ENCODE results near the gene UNG.

The UNG gene

DNA sequence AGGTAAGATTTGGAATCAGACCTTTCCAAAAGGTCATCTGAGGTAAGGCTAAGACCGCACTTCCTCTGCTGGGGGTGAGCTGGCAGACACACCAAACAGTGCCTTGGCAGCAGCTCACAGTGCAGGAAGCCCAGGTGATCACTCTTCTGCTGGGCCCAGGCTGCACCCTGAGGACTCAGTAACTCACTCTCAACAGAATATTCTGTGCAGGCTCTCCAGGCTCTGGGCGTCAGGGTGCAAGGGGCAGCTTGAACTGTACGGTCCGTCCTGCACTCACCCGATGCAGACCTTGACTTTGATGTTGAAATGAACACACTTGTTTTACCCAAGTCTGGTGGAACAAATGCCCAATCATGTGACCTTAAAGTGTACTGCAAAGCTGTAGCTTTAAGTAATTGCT, 10.1 kb upstream of the UNG start:
- no peaks in the 10 kb centered on the region for H3K27me3 ChIP-seq (ENCODE audit: control insufficient read depth in 2 of 2, insufficient read depth in 2 of 2, low read length in 2 of 2)
- H3K4me3 ChIP-seq (ENCODE audit: low read length in 2 of 2) = no peak overlapping the region
- H3K27ac ChIP-seq (ENCODE audit: low read depth in 2 of 2, low read length in 2 of 2) = no peak overlapping the region
- peaks cover 0 to 7% of the 10 kb centered on the region in 2 donors for H3K4me1 ChIP-seq (ENCODE audit: control insufficient read depth in 2 of 2, insufficient read depth in 2 of 2, low read length in 2 of 2)
- no peak overlapping the region for H3K9ac ChIP-seq (ENCODE audit: low read depth in 1 of 2, low read length in 2 of 2)
- no peaks in the 10 kb centered on the region for H3K9me3 ChIP-seq (ENCODE audit: control insufficient read depth in 2 of 2, low read length in 2 of 2)
- peaks cover 39 to 63% of the 10 kb centered on the region in 2 donors for H3K36me3 ChIP-seq (ENCODE audit: control insufficient read depth in 2 of 2, insufficient read depth in 2 of 2, low read length in 2 of 2)

DNA sequence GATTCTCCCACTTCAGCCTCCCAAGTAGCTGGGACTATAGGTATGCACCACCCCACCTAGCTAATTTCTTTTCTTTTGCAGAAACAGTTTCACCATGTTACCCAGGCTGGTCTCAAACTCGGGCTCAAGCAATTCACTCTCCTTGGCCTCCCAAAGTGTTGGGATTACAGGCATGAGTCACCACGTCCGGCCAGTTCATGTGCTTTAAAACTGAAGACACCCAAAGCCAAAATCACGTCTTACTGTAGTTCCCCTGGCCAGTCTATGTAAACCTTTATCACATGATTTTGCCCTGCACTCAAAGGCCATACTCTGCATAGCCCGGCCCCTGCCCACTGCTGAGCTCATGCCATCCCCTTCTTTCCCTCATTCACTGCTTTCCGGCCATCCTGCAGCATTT, 8.6 kb upstream of the UNG start:
- H3K9ac ChIP-seq (ENCODE audit: low read depth in 1 of 2, low read length in 2 of 2) = no peak overlapping the region
- H3K27me3 ChIP-seq (ENCODE audit: control insufficient read depth in 2 of 2, insufficient read depth in 2 of 2, low read length in 2 of 2) = no peaks in the 10 kb centered on the region
- H3K9me3 ChIP-seq (ENCODE audit: control insufficient read depth in 2 of 2, low read length in 2 of 2) = no peaks in the 10 kb centered on the region
- H3K4me3 ChIP-seq (ENCODE audit: low read length in 2 of 2) = no peak overlapping the region
- H3K36me3 ChIP-seq (ENCODE audit: control insufficient read depth in 2 of 2, insufficient read depth in 2 of 2, low read length in 2 of 2) = peaks cover 25 to 47% of the 10 kb centered on the region in 2 donors
- H3K27ac ChIP-seq (ENCODE audit: low read depth in 2 of 2, low read length in 2 of 2) = no peak overlapping the region
- H3K4me1 ChIP-seq (ENCODE audit: control insufficient read depth in 2 of 2, insufficient read depth in 2 of 2, low read length in 2 of 2) = peaks cover 9 to 21% of the 10 kb centered on the region in 2 donors

DNA sequence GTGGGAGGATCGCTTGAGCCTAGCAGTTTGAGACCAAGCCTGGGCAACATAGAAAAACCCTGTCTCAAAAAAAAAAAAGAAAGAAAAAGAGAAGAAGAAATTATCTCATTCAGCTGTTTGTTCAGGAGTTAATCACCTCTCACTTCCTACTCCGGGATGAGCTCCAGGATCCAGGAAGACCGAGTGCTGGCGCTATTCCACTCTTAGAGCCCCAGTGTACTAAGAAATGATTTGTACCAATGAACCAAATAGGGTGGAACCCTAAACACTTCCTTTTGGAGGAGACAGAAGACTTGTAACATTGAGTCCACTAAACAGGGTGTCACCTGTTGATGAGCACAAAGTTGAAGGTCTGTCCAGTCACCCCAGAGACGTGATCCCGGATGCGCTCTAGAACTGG, 7.7 kb upstream of the UNG start:
- no peaks in the 10 kb centered on the region for H3K9me3 ChIP-seq (ENCODE audit: control insufficient read depth in 2 of 2, low read length in 2 of 2)
- peaks cover 9 to 21% of the 10 kb centered on the region in 2 donors for H3K4me1 ChIP-seq (ENCODE audit: control insufficient read depth in 2 of 2, insufficient read depth in 2 of 2, low read length in 2 of 2)
- H3K9ac ChIP-seq (ENCODE audit: low read depth in 1 of 2, low read length in 2 of 2) = no peak overlapping the region
- peaks cover 25 to 41% of the 10 kb centered on the region in 2 donors for H3K36me3 ChIP-seq (ENCODE audit: control insufficient read depth in 2 of 2, insufficient read depth in 2 of 2, low read length in 2 of 2)
- no peaks in the 10 kb centered on the region for H3K27me3 ChIP-seq (ENCODE audit: control insufficient read depth in 2 of 2, insufficient read depth in 2 of 2, low read length in 2 of 2)
- H3K27ac ChIP-seq (ENCODE audit: low read depth in 2 of 2, low read length in 2 of 2) = no peak overlapping the region
- no peak overlapping the region for H3K4me3 ChIP-seq (ENCODE audit: low read length in 2 of 2)

DNA sequence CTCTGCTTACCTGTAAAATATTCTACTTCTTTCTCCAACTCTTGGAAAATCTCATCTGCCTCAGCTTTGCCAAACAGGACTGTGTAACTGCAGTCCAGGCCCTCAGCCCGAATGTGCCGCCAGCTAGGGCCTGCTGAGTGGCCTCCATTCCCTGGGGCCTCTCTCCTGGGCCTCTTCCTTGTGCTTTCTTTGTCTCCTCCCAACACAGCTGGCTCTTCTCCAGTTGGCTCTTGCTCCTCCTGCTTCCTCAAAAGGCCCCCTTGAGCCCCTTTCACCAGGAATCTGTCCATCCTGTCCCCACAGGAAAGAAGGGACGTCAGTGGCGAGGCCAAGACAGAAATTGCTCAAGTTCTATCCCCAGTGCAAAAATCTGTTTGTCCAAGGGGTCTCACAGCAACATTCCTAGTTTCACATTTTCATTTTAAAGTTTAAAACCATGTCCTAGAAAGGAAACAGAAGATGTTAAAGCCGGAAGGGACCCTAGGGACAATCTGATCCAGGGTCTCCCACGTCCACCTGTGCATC, 4.8 kb upstream of the UNG start:
- Histone ChIP-seq H3K9me3 (ENCODE audit: control insufficient read depth in 2 of 2, low read length in 2 of 2) (no peaks in the 10 kb centered on the region), H3K36me3 (ENCODE audit: control insufficient read depth in 2 of 2, insufficient read depth in 2 of 2, low read length in 2 of 2) (peaks cover 13 to 20% of the 10 kb centered on the region in 2 donors), H3K27ac (ENCODE audit: low read depth in 2 of 2, low read length in 2 of 2) (no peak overlapping the region), H3K9ac (ENCODE audit: low read depth in 1 of 2, low read length in 2 of 2) (peak overlapping the region; percentile 59 to 65), H3K27me3 (ENCODE audit: control insufficient read depth in 2 of 2, insufficient read depth in 2 of 2, low read length in 2 of 2) (no peaks in the 10 kb centered on the region), H3K4me3 (ENCODE audit: low read length in 2 of 2) (peak overlapping the region; percentile 78 to 88), H3K4me1 (ENCODE audit: control insufficient read depth in 2 of 2, insufficient read depth in 2 of 2, low read length in 2 of 2) (peaks cover 13 to 21% of the 10 kb centered on the region in 2 donors)

DNA sequence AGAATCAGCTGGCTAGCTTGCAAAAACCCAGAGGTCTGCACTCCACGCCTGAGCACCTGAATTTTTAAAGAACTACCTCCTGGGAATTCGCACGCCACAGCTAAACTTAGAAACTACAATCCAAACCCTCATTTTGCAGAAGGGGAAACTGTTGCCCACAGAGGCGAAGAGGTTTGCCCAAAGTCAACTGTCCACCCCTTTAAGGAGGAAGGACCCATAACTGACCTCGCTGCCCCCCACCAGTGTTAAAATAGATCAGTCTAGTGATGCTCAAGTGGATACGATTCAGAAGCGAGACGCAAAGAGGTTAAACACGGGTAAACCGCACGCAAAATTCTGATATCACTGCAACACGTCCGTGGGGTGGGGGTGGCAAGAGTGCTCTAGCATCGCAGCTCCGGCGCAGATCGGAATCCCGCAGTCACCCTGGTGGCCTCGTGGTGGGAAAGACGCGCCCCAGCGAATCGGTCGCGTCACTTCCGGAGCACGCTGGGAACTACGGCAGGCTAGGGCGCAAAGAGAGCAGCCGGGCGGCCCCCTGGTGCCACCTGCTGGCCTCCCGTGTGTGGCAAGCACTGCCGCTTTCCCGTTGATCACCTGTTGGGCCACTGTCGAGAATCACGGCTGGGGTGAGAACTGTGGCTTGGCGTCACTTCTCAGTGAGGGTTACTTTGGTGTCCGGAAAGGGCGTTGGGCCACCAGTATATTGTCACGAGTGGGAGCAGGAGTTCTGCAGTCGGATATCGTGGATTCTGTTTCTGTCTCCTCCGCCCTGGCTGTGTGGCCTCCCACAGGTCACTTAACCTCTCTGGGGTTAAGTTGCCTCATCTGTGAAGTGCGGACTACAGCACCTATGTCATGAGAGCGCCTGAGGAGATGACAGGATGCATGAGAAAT, 4.1 kb upstream of the UNG start, which contains the start of gene ALKBH2:
Gene ALKBH2 (minus strand): TSS at position 451 of the 897 bp plus-strand sequence. CDS start 686 bp downstream, outside the sequence.
- no peaks in the 10 kb centered on the region for H3K9me3 ChIP-seq (ENCODE audit: control insufficient read depth in 2 of 2, low read length in 2 of 2)
- H3K27ac ChIP-seq (ENCODE audit: low read depth in 2 of 2, low read length in 2 of 2) = peak within 1 kb of the TSS; percentile 18 to 43
- no peaks in the 10 kb centered on the region for H3K27me3 ChIP-seq (ENCODE audit: control insufficient read depth in 2 of 2, insufficient read depth in 2 of 2, low read length in 2 of 2)
- peak within 1 kb of the TSS; percentile 78 to 88 for H3K4me3 ChIP-seq (ENCODE audit: low read length in 2 of 2)
- H3K9ac ChIP-seq (ENCODE audit: low read depth in 1 of 2, low read length in 2 of 2) = peak within 1 kb of the TSS; percentile 59 to 65
- peaks cover 15 to 23% of the 10 kb centered on the region in 2 donors for H3K4me1 ChIP-seq (ENCODE audit: control insufficient read depth in 2 of 2, insufficient read depth in 2 of 2, low read length in 2 of 2)
- H3K36me3 ChIP-seq (ENCODE audit: control insufficient read depth in 2 of 2, insufficient read depth in 2 of 2, low read length in 2 of 2) = peaks cover 10 to 14% of the 10 kb centered on the region in 2 donors

DNA sequence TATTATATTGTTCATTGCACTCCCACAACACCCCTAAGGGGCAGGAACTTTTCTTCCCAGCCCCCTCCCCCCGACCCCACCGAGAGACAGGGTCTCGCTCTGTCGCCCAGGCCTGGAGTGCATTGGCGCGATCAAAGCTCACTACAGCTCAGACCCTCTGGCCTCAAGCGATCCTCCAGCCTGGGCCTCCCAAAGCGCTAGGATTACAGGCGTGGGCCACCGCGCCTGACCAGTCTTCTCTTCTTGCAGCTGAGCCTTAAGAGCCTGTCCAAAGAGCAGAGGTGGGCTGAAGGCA, 310 bp upstream of the UNG start:
- Histone ChIP-seq H3K27ac (ENCODE audit: low read depth in 2 of 2, low read length in 2 of 2) (no peak overlapping the region), H3K4me3 (ENCODE audit: low read length in 2 of 2) (peak overlapping the region in 1 of 2 donors; percentile 54), H3K27me3 (ENCODE audit: control insufficient read depth in 2 of 2, insufficient read depth in 2 of 2, low read length in 2 of 2) (no peaks in the 10 kb centered on the region), H3K4me1 (ENCODE audit: control insufficient read depth in 2 of 2, insufficient read depth in 2 of 2, low read length in 2 of 2) (peaks cover 22 to 36% of the 10 kb centered on the region in 2 donors), H3K36me3 (ENCODE audit: control insufficient read depth in 2 of 2, insufficient read depth in 2 of 2, low read length in 2 of 2) (peaks cover 4 to 7% of the 10 kb centered on the region in 2 donors), H3K9ac (ENCODE audit: low read depth in 1 of 2, low read length in 2 of 2) (no peak overlapping the region), H3K9me3 (ENCODE audit: control insufficient read depth in 2 of 2, low read length in 2 of 2) (no peaks in the 10 kb centered on the region)

DNA sequence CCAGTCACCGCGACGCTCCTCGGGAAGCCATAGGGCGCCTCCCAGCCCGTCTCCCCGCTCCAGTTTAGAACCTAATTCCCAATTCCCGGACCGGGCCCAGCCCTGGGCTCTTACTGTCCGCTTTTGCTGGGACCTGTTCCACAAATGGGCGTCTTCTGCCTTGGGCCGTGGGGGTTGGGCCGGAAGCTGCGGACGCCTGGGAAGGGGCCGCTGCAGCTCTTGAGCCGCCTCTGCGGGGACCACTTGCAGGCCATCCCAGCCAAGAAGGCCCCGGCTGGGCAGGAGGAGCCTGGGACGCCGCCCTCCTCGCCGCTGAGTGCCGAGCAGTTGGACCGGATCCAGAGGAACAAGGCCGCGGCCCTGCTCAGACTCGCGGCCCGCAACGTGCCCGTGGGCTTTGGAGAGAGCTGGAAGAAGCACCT, 797 bp downstream of the UNG start:
- H3K36me3 ChIP-seq (ENCODE audit: control insufficient read depth in 2 of 2, insufficient read depth in 2 of 2, low read length in 2 of 2) = peaks cover 11 to 15% of the 10 kb centered on the region in 2 donors
- peak overlapping the region; percentile 89 to 90 for H3K4me3 ChIP-seq (ENCODE audit: low read length in 2 of 2)
- no peaks in the 10 kb centered on the region for H3K27me3 ChIP-seq (ENCODE audit: control insufficient read depth in 2 of 2, insufficient read depth in 2 of 2, low read length in 2 of 2)
- peak overlapping the region; percentile 78 to 94 for H3K9ac ChIP-seq (ENCODE audit: low read depth in 1 of 2, low read length in 2 of 2)
- H3K9me3 ChIP-seq (ENCODE audit: control insufficient read depth in 2 of 2, low read length in 2 of 2) = no peaks in the 10 kb centered on the region
- peak overlapping the region; percentile 89 to 92 for H3K27ac ChIP-seq (ENCODE audit: low read depth in 2 of 2, low read length in 2 of 2)
- peaks cover 16 to 25% of the 10 kb centered on the region in 2 donors for H3K4me1 ChIP-seq (ENCODE audit: control insufficient read depth in 2 of 2, insufficient read depth in 2 of 2, low read length in 2 of 2)

DNA sequence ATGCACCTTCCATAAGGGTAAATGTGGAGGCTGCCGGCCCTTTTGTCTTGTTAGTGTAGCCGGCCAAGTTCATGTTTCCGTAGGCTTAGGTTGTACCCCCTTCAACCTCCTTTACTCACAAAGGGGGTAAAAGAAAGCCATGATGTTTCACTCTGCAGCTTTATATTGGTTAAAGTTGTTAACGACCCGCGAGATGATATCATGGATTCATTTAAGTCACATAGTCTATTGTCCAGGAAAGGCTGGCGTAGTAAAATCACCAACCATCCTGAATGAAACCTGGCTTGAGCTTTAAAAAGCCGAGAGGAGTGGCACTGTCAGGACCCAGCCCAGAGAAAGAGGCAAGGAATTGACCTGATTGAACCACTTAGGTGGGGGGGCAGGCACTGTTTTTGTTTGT, 1.3 kb downstream of the UNG start:
- Histone ChIP-seq H3K4me1 (ENCODE audit: control insufficient read depth in 2 of 2, insufficient read depth in 2 of 2, low read length in 2 of 2) (peaks cover 13 to 22% of the 10 kb centered on the region in 2 donors), H3K36me3 (ENCODE audit: control insufficient read depth in 2 of 2, insufficient read depth in 2 of 2, low read length in 2 of 2) (peaks cover 16 to 18% of the 10 kb centered on the region in 2 donors), H3K9me3 (ENCODE audit: control insufficient read depth in 2 of 2, low read length in 2 of 2) (no peaks in the 10 kb centered on the region), H3K4me3 (ENCODE audit: low read length in 2 of 2) (peak overlapping the region; percentile 89 to 90), H3K9ac (ENCODE audit: low read depth in 1 of 2, low read length in 2 of 2) (peak overlapping the region; percentile 78 to 94), H3K27ac (ENCODE audit: low read depth in 2 of 2, low read length in 2 of 2) (peak overlapping the region; percentile 89 to 92), H3K27me3 (ENCODE audit: control insufficient read depth in 2 of 2, insufficient read depth in 2 of 2, low read length in 2 of 2) (no peaks in the 10 kb centered on the region)

DNA sequence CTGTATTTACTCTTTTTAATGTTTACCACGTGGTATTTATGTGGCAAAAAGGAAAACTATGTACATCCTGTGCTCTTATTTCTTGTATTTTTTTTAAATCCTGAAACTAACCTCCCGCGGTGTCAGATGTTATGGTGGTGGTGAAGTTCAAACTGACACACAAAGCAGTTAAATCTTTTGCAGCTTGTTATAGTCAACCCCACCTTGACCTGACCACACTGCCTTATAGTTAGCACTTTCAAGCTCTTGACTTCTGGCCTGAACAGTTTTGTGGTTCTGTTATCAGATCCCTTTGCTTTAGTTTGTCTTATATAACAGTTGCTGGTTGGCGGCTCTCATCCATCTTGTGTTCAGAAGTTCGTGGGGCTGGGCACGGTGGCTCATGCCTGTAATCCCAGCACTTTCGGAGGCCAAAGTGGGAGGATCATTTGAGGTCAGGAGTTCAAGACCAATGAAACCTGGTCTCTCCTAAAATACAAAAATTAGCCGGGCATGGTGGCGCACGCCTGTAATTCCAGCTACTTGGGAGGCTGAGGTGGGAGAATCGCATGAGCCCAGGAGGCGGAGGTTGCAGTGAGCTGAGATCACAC, 2.1 kb downstream of the UNG start:
- H3K9ac ChIP-seq (ENCODE audit: low read depth in 1 of 2, low read length in 2 of 2) = peak overlapping the region in 1 of 2 donors; percentile 94
- no peaks in the 10 kb centered on the region for H3K27me3 ChIP-seq (ENCODE audit: control insufficient read depth in 2 of 2, insufficient read depth in 2 of 2, low read length in 2 of 2)
- H3K9me3 ChIP-seq (ENCODE audit: control insufficient read depth in 2 of 2, low read length in 2 of 2) = no peaks in the 10 kb centered on the region
- H3K36me3 ChIP-seq (ENCODE audit: control insufficient read depth in 2 of 2, insufficient read depth in 2 of 2, low read length in 2 of 2) = peaks cover 21 to 22% of the 10 kb centered on the region in 2 donors
- peak overlapping the region in 1 of 2 donors; percentile 89 for H3K4me3 ChIP-seq (ENCODE audit: low read length in 2 of 2)
- H3K27ac ChIP-seq (ENCODE audit: low read depth in 2 of 2, low read length in 2 of 2) = peak overlapping the region in 1 of 2 donors; percentile 23
- peaks cover 13 to 20% of the 10 kb centered on the region in 2 donors for H3K4me1 ChIP-seq (ENCODE audit: control insufficient read depth in 2 of 2, insufficient read depth in 2 of 2, low read length in 2 of 2)

DNA sequence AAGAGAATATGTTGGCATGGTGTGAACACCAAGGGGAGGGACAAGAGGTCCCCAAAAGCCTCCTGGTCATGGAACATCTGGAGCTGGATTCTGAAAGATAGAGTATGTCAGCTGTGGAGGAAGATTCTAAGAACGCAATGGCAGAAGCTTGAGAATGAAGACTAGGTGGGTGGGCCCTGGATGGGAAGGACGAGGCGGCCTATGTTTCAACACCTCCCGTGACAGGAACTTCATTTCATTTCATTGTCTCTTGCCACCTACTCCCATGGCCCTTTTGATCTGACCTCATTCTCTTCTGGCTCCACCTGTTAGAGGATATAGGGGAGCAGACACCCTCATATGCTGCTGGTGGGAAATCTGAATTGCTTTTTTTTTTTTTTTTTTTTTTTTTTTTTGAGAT, 3.3 kb downstream of the UNG start:
- peaks cover 25 to 32% of the 10 kb centered on the region in 2 donors for H3K36me3 ChIP-seq (ENCODE audit: control insufficient read depth in 2 of 2, insufficient read depth in 2 of 2, low read length in 2 of 2)
- H3K4me3 ChIP-seq (ENCODE audit: low read length in 2 of 2) = no peak overlapping the region
- no peaks in the 10 kb centered on the region for H3K9me3 ChIP-seq (ENCODE audit: control insufficient read depth in 2 of 2, low read length in 2 of 2)
- H3K27me3 ChIP-seq (ENCODE audit: control insufficient read depth in 2 of 2, insufficient read depth in 2 of 2, low read length in 2 of 2) = no peaks in the 10 kb centered on the region
- peaks cover 19 to 20% of the 10 kb centered on the region in 2 donors for H3K4me1 ChIP-seq (ENCODE audit: control insufficient read depth in 2 of 2, insufficient read depth in 2 of 2, low read length in 2 of 2)
- no peak overlapping the region for H3K9ac ChIP-seq (ENCODE audit: low read depth in 1 of 2, low read length in 2 of 2)
- H3K27ac ChIP-seq (ENCODE audit: low read depth in 2 of 2, low read length in 2 of 2) = no peak overlapping the region

All from mucosa of rectum (tissue), 2 donors.